Right ventricle myocardium inferior (tissue), 1 donor: Measurements from ENCODE around the gene PADI4. TPM values are rescaled to one million over a fixed set of nuclear protein-coding genes. Genes with fewer than 3 reads are reported as not detected.

Experiments
- ATAC-seq: fragments of 200-7000 bp; cut with Tn5 transposase; one replicate; pipeline ENCODE4 v1.9.1; 2020; ENCODE audit warnings: mild to moderate bottlenecking, moderate library complexity
- DNase-seq: peaks from one replicate; pipeline ENCODE4 v3.0.0; 2021; ENCODE audit errors: missing footprints
- intact Hi-C: fragments of 100-400 bp; cut with DNase I; formaldehyde crosslinking; loops from one replicate; pipeline ENCODE4 v1.11.0; 2022
- long read RNA-seq: library from polyadenylated mRNA; unstranded; transcript quantifications from one replicate; pipeline ENCODE4 v2.0.0, GENCODE V29; 2021
- total RNA-seq: library from RNA; stranded (reverse); fragmentation: NEBNext Ultra II Directional; extraction: Animal tissue kit (Norgen Biotek cat#: 25700); gene quantifications from one replicate; pipeline ENCODE4 v1.2.1, GENCODE V29; 2021
- donor health status: DM: no; HTN: yes; CAD: no; lungs with severe emphysema.

PADI4 gene, protein sequence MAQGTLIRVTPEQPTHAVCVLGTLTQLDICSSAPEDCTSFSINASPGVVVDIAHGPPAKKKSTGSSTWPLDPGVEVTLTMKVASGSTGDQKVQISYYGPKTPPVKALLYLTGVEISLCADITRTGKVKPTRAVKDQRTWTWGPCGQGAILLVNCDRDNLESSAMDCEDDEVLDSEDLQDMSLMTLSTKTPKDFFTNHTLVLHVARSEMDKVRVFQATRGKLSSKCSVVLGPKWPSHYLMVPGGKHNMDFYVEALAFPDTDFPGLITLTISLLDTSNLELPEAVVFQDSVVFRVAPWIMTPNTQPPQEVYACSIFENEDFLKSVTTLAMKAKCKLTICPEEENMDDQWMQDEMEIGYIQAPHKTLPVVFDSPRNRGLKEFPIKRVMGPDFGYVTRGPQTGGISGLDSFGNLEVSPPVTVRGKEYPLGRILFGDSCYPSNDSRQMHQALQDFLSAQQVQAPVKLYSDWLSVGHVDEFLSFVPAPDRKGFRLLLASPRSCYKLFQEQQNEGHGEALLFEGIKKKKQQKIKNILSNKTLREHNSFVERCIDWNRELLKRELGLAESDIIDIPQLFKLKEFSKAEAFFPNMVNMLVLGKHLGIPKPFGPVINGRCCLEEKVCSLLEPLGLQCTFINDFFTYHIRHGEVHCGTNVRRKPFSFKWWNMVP
- 0.24 TPM for total RNA-seq
- long read RNA-seq, partial matches to known transcripts, result 1 of 1 reads
- long read RNA-seq, other reads (novel, unspliced or antisense), result 0 of 1 reads

DNA sequence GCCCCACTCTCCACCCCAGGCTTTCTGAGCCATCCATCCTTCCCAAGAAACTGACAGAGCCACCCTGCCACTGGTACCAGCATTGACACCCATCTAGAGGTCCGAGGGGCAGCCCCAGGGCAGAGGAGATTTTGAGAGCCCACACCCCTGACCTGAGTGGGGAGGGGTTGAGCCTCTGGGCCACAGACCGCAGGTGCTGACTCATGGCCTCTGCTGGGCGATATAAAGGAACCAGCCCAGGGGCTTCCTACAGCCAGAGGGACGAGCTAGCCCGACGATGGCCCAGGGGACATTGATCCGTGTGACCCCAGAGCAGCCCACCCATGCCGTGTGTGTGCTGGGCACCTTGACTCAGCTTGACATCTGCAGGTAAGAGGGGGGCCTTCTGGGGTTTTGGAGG, at the start of gene PADI4:
Gene PADI4, plus strand, starts transcription at position 252 of the 400 bp plus-strand sequence. Its CDS starts 26 bp downstream, at position 278.
- no peak for ATAC-seq
- peak; percentile 85 for DNase-seq
- intact Hi-C loops, result no loop called here

DNA sequence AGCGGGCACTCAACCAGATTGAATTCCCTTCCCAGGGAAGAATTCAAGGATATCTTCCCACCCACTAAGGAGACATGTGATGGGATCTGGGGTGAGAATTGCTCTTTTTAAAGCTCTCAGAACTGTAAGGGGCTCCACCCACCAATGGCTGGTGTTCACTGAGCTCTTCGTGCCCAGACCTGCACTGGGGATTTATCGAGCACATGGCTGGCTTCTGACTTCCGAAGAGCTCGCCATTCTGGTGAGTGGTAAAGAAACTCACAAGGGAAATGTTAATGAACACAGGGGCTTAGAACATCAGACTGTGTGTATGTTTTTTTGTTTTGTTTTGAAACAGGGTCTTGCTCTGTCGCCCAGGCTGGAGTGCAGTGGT, 49.3 kb upstream of the PADI4 start:
- DNase-seq (no peak), ATAC-seq (no peak)
- intact Hi-C loops, result no loop called here

DNA sequence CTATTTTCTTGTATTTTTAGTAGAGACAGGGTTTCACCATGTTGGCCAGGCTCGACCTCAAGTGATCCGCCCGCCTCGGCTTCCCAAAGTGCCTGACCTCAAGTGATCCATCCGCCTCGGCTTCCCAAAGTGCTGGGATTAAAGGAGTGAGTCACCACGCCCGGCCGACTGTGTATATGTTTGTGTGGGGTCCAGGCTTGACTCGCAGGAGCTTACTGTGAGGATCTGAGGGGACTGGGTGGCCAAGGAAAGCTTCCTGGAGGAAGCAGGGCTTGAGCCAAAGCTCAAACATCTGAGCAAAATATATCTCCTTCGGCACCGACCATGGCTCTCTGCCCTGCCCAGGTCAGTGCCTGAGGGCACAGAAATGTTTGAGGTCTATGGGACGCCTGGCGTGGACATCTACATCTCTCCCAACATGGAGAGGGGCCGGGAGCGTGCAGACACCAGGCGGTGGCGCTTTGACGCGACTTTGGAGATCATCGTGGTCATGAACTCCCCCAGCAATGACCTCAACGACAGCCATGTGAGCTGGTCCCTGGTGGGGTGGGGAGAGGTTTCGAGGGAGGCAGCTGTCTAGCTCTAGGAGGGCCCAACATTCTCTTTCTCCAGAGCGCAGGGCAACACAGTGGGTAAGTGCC, 48.6 kb upstream of the PADI4 start:
- DNase-seq (no peak), ATAC-seq (no peak)
- intact Hi-C loops, result no loop called here

DNA sequence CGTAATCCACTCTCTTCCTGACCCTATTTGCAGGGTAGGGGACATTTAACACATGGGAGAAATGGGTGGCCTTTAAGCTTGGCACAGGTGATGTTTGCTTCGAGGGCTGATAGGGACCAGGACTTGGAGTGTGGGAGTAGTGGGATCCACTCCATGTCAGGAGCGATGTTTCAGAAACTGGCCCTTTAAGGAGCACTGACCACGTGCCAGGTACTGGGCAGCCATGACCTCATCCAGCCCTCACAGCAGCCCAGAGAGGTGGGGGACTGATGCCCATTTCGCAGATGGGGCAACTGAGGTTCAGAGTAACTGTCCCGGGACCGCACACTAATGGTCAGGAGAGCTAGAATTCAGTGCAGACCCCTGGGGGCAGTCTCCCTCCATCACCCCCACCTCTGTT, 47.7 kb upstream of the PADI4 start:
- intact Hi-C loops, result no loop called here
- ATAC-seq, result no peak
- no peak for DNase-seq

DNA sequence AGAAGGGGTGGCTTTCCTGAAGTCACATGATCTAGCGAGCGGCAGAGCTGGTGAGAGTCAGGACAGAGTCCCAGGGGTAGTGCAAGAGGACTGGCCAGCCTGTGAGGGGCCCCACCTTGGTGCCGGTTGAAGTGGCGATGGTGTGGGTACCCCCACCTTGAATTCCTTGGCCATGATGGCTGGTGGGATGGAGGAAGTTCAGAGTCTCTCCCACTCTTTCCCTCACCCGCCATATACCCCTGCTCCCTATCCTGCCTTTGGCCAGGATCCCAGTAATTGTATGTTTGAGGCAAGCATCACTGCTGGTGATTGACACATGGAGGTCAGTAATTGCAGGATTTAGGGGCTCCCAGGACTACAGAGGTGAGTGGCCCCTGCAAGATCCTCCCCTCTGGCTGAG, 47.3 kb upstream of the PADI4 start:
- intact Hi-C loops, result no loop called here
- DNase-seq (no peak), ATAC-seq (no peak)

DNA sequence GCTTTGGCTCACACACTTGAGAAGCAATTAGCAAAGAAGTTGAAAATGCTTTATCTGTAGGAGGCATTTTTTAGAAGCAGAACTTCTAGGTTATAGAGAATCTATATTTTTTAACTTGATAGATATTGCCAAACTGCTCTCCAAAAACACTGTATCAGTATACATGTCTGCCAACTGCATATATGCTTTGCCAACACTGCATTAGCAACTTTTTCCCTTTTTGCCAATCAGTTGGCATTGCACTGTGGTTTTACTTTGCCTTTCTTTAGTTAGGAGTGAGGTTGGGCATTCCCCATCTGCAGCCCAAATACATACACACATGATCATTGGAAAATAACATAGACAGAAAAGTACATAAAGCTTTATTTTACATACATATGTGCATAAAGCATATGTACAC, 44.1 kb upstream of the PADI4 start:
- intact Hi-C loops, result no loop called here
- ATAC-seq, result no peak
- DNase-seq, result no peak

DNA sequence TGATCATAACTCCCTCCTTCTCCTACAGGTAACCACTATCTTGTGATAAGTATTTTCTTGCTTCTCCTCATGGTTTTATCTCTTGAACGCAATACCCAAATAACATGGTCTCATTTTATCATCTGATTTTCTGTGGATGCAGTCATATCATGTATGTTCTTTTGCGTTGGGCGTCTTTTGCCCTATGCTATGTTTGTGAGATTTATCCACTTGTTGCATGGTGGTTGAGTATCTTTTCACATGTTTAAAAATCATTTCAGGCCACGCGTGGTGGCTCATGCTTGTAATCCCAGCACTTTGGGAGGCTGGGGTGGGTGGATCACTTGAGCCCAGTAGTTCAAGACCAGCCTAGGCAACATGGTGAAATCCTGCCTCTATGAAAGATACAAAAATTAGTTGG, 43.5 kb upstream of the PADI4 start:
- intact Hi-C loops, result no loop called here
- DNase-seq (no peak), ATAC-seq (no peak)

DNA sequence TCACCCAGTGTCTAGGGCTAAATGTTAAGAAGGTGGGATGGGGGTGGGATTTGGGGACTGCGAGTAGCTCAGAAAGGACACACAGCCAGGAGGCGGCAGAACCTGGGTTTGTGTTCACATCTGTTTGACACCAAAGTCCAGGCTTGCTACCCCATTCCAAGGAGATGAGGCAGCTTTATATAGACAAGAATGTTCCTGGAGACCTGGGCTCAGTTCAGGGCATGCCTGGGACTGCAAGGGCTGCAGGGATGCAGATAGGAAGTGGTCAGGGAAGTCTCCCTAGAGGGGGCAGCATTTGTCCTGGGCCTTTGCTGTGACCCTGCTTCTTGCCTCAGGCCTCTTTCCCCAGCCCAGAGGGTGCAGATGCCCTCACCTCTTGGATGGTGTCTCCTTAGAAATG, 42.8 kb upstream of the PADI4 start:
- ATAC-seq (no peak), DNase-seq (no peak)
- intact Hi-C loops, result no loop called here

DNA sequence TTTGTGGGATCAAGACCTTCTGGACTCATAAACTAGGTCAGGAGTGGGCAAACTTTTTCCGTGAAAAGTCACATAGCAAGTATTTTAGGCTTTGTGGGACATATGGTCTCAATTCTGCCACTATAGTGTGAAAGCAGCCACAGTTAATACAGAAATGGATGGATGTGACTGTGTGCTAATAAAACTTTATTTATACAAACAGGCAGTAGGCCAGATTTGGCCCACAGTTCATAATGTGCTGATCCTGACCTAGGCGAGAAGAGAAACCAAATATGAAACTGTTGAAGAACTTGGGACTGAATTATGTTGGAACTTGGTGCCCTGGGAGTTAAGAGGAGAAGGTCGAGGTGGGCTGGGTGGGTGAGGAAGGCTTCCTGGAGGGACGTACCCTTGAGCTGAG, 42.0 kb upstream of the PADI4 start:
- no peak for ATAC-seq
- DNase-seq, result no peak

DNA sequence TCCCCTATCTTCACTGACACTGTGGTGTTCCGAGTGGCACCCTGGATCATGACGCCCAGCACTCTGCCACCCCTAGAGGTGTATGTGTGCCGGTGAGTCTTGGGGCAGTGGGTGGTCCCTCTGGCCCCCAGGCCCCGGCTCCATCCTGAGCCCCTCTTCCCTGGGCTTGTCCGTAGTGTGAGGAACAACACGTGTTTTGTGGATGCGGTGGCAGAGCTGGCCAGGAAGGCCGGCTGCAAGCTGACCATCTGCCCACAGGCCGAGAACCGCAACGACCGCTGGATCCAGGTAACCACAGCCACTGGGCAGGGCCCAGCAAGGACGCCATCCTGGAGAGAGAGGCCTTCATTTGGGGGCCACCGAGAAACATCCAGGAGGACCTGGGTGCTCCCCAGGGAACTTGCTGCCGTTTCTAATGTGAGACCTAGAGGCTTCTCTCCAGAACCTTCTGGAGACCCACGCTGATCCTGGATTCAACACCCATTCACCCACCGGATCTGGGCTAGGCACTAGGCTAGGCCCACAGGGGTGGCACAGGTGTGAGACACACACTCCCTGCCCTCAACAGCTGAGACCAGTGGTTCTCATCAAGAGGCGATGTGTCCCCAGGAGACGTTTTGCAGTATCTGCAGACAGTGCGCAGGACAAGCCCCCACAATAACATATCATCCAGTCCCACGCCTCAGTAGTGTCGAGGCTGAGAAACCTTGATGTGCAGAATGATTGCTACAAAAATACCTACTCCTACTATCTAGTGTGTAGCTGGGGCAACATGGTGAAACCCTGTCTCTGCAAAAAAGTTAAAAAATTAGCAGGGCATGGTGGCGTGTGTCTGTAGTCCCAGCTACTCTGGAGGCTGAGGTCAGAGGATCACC, 36.9 kb upstream of the PADI4 start:
- ATAC-seq (no peak), DNase-seq (no peak)
- intact Hi-C loops, result no loop called here

More for the DNA sequence above, 42.0 kb upstream of the PADI4 start:
- intact Hi-C loops, result no loop called here

DNA sequence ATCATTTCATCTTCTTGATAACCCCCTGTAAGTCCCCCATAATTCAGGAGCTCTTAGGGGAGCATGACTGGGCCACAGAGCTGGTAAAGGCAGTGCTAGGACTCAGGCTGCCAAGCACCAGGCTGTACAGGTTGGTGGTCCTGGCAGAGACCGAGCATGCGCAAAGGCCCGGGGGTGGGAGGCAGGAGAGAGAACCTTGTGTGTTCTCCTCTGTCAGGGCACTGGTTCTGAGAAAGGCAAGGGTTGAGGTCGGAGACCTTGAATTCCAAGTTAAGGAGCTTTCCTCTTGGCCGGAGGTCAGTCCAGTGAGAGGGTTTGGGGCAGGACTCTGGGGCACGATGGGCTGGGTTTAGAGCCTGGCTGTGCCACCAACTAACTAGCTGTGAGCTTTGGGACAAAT, 35.9 kb upstream of the PADI4 start:
- intact Hi-C loops, result no loop called here
- ATAC-seq (no peak), DNase-seq (no peak)

DNA sequence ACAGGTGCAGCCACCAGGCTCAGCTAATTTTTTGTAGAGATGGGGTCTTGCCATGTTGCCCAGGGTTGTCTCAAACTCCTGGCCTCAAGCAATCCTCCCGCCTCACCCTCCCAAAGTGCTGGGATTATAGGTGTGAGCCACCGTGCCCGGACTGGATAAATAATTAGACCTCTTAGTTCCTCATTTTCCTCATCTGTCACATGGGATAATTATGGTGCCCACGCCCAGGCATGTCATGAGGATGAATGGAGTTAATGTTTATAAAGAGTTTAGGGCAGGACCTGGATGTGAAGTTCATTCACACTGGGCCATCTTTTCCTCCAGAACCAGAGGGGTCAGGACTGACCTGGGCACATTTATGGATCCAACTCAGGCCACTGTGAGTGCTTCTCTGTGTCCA, 35.4 kb upstream of the PADI4 start:
- no peak for ATAC-seq
- intact Hi-C loops, result no loop called here
- DNase-seq, result no peak

DNA sequence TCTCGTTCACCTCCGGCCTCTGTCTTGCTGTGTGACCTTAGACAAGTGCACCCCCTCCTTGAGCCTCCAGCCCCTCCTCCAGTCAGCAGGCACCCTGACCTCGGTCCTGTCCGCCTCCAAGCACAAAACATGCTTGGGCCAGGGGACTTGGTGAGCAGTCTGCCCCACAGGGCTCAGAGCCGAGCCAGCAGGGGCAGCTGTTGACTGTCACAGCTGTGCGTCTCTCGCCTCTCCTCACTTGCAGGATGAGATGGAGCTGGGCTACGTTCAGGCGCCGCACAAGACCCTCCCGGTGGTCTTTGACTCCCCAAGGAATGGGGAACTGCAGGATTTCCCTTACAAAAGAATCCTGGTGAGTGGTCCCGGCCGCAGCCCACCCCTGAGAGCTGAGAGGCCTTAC, 34.9 kb upstream of the PADI4 start:
- intact Hi-C loops, result no loop called here
- DNase-seq (no peak), ATAC-seq (no peak)

DNA sequence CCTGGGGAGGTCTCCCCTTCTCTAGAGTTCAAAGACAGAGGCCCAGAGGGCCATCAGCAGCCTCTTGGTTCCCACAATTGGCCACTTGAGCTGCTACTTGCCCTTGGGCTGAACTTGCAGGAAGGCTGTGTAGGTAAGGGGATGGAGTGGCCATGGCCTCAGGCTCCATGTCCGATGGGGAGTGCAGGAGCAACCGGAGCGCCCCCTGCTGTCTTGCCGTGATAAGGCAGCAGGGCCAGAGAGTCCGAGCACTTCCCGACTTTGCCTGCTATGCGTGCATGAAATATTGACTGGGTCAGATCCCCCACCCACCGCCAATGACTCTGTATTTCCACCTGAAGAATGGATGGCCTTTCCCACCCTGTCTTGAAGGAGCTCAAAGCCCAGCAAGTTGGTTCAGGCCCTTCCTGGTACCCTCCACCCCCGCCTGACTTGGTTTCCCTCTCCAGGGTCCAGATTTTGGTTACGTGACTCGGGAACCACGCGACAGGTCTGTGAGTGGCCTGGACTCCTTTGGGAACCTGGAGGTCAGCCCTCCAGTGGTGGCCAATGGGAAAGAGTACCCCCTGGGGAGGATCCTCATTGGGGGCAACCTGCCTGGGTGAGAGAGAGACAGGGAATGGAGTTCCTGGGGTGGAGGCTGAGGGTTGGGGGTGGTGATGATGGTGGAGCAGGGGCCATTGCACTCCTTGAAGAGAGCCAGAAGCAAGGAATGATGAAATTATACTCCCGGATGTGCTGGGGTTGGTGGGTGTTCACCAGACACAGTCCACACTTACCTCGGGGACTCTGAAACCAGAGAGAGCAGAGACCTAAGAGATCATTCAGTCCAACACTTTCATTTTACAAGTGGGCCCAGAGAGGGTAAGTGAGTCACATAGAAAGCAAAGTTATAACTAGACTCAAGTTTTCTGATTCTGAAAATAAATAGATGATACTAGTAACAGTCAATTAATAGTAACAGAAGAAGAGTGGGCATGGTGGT, 33.5 kb upstream of the PADI4 start:
- intact Hi-C loops, result no loop called here
- ATAC-seq (no peak), DNase-seq (peak; percentile 87)

DNA sequence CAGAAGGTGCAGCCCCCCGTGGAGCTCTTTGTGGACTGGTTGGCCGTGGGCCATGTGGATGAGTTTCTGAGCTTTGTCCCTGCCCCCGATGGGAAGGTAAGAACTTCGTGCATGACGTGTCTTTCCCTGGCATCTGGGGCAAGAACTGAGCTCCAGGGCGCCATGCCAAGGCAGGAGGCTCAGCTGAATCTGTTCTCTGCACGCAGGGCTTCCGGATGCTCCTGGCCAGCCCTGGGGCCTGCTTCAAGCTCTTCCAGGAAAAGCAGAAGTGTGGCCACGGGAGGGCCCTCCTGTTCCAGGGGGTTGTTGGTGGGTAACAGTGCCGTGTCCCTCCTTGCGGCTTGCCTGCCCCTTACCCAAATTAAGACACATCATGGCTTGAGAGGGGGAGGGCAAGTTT, 31.4 kb upstream of the PADI4 start:
- peak; percentile 77 for DNase-seq
- intact Hi-C loops, result no loop called here

DNA sequence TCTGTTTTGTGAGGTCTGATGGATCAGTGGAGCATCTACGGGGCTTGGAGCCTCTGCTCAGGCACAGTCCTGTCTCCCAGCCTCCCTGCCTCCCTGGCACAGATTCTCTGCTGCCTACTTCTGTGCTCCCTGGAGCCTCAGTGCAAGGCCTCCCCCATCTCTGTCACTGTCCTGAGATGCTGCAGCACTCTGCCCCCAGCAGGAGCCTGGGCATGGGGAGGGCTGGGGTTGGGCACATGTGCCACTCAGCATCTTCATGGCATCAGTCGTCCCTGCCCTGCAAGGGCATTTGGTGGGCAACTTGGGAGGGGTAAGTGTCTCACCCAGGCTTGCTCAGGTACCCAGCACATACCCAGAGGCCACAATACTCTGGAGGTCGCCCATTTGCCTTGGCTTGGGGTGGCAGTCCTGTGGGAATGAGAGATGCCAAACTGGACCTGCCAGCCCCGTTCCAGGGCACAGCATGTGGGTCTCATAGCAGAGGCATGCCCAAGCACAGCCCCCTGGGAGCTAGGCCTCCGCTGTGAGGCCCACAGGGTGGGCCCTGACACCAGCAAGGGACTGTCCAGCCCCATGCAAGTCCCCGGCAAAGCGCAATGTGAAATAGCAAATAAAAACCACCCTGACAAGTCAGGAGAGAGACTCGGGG, 30.4 kb upstream of the PADI4 start:
- ATAC-seq (no peak), DNase-seq (no peak)
- intact Hi-C loops, result no loop called here

More for the DNA sequence above, 31.4 kb upstream of the PADI4 start:
- ATAC-seq, result peak; percentile 13

DNA sequence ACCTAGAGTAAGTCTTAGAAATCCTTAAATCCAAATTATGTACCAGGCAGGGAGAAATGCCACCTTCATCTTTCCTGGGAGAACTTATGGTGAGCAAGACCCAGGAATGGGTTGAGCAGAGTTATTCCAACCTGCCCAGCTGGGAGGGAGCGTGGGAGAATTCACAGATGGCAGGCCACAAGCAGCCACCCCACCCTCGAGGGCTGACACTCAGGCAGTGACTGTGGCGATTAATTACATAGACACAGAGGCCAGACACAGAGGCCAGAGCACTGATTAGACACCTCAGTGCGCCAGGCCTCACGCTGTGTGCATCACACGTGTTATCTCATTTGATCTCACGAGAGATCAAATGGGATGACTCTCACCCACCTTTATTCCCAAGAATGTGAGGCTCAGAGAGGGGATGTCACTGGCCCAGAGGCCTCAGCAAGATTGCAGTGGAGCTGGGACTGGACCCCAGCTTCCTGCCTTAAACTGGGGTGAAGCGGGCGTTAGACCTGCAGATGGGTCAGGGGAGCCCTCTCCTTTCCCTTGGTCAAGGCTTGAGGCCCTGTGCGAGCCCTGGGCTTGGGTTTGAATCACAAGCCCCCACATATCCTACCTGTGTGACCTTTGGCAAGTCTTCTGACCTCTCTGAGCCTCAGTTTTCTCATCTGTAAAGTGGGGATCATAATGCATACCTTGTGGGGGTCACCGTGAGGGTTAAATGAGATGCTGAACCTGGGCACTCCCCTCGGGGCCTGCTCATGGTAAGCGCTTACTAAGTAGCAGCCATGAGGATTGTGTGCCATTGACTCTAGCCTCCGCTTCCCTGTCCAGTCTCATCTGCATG, 28.8 kb upstream of the PADI4 start:
- intact Hi-C loops, result no loop called here
- ATAC-seq (no peak), DNase-seq (no peak)
